Aorta (tissue), 5 donors: ENCODE results near the gene PLCD3. TPM values are rescaled to one million over a fixed set of nuclear protein-coding genes. Genes with fewer than 3 reads are reported as not detected.

Source experiments
- ATAC-seq: fragments of 200-7000 bp; cut with Tn5 transposase; one replicate; pipeline ENCODE4 v1.9.1; 2022; ENCODE audit warnings: moderate library complexity; ENCODE audit not compliant: low FRiP score
- DNase-seq, 2 donors: peaks; one replicate each; pipeline ENCODE4 v3.0.0-alpha.2; 2020
- H3K27ac ChIP-seq, 2 donors: one replicate each; pipeline ENCODE4 v1.5.1; 2013; ENCODE audit warnings: low read length in 2 of 2, mild to moderate bottlenecking in 2 of 2, moderate library complexity in 2 of 2, control low read depth in 1 of 2, inconsistent platforms in 1 of 2, low read depth in 1 of 2
- H3K27me3 ChIP-seq, 2 donors: one replicate each; pipeline ENCODE4 v1.6.1; 2013; ENCODE audit warnings: control low read depth in 1 of 2, low read length in 1 of 2, mild to moderate bottlenecking in 1 of 2, moderate library complexity in 1 of 2; ENCODE audit not compliant: insufficient read depth in 2 of 2, control insufficient read depth in 1 of 2
- H3K36me3 ChIP-seq, 2 donors: one replicate each; pipeline ENCODE4 v1.6.1; 2013; ENCODE audit warnings: control low read depth in 1 of 2, low read length in 1 of 2, mild to moderate bottlenecking in 1 of 2; ENCODE audit not compliant: insufficient read depth in 2 of 2, control insufficient read depth in 1 of 2
- H3K4me1 ChIP-seq, 2 donors: one replicate each; pipeline ENCODE4 v1.6.1; 2013; ENCODE audit warnings: low read length in 2 of 2, control low read depth in 1 of 2, mild to moderate bottlenecking in 1 of 2, moderate library complexity in 1 of 2; ENCODE audit not compliant: insufficient read depth in 2 of 2, control insufficient read depth in 1 of 2
- H3K4me3 ChIP-seq, 2 donors: one replicate each; pipeline ENCODE4 v1.5.1; 2013; ENCODE audit warnings: low read length in 2 of 2, control low read depth in 1 of 2, mild to moderate bottlenecking in 1 of 2
- H3K9me3 ChIP-seq: one replicate; pipeline ENCODE4 v1.6.1; 2013; ENCODE audit warnings: mild to moderate bottlenecking, low read length; ENCODE audit not compliant: control insufficient read depth
- WGBS, 2 donors: extraction: QIAGEN DNeasy Blood & Tissue Kit; methylation state at CpG; one replicate each; pipeline ENCODE4 v1.1.7; 2013; 5-methylcytosine and 5-hydroxymethylcytosine counted together
- intact Hi-C, 2 donors: fragments of 100-400 bp; cut with DNase I; formaldehyde crosslinking; loops; one replicate each; pipeline versions ENCODE4 v1.14.2 to v1.15.0; 2022
- polyA plus RNA-seq, 2 donors: library from polyadenylated mRNA; stranded (reverse); fragments of 200-250 nt; gene quantifications; one replicate each; pipeline ENCODE4 v1.2.3, GENCODE V29; 2013
- total RNA-seq, 2 donors: library from RNA; stranded (reverse); fragmentation: NEBNext Ultra II Directional; extraction: Animal tissue kit (Norgen Biotek cat#: 25700); gene quantifications; one replicate each; pipeline ENCODE4 v1.2.1, GENCODE V29; 2021
- donor health status: healthy with polysubstance abuse.
- donor health status: Bipolar disorder and iron deficiency.
- donor health status: DM: no; HTN: no; CAD: no.
- donor health status: DM: no; HTN: no; CAD: no.
- donor health status: DM: yes; HTN: yes; CAD: no.

PLCD3 gene
- total and polyA plus RNA-seq, 4 donors, result 22.8 to 97.4 (median 94.2) TPM

- no peak overlapping the region for H3K27ac ChIP-seq
- intact Hi-C loops, result no loop called here
- 87 to 92% methylated on average over 23 of the region's 23 CpGs for WGBS, 2 donors
- no peaks in the 10 kb centered on the region for H3K4me1 ChIP-seq
- H3K27me3 ChIP-seq, result no peaks in the 10 kb centered on the region
- H3K4me3 ChIP-seq, result no peak overlapping the region
- H3K36me3 ChIP-seq, result peaks cover 0 to 9% of the 10 kb centered on the region in 2 donors
- DNase-seq (no peak), ATAC-seq (no peak)
- H3K9me3 ChIP-seq, result no peaks in the 10 kb centered on the region
Observed at GRCh38 chr17:45118691-45119090, 13.6 kb downstream of the PLCD3 start.

- DNase-seq (no peak), ATAC-seq (no peak)
- Histone ChIP-seq H3K27me3 (no peaks in the 10 kb centered on the region), H3K27ac (no peak overlapping the region), H3K4me1 (no peaks in the 10 kb centered on the region), H3K4me3 (no peak overlapping the region), H3K9me3 (no peaks in the 10 kb centered on the region), H3K36me3 (peaks cover 0 to 9% of the 10 kb centered on the region in 2 donors)
- WGBS, 2 donors, result 90% methylated on average over 20 of the region's 20 CpGs
- intact Hi-C loops, result no loop called here
Observed at GRCh38 chr17:45117848-45118646, 14.3 kb downstream of the PLCD3 start.

- WGBS, 2 donors, result 93 to 95% methylated on average over 4 of the region's 4 CpGs
- Histone ChIP-seq H3K36me3 (peaks cover 0 to 11% of the 10 kb centered on the region in 2 donors), H3K27ac (no peak overlapping the region), H3K4me3 (no peak overlapping the region), H3K4me1 (no peaks in the 10 kb centered on the region), H3K27me3 (no peaks in the 10 kb centered on the region), H3K9me3 (no peaks in the 10 kb centered on the region)
- intact Hi-C loops, result no loop called here
- ATAC-seq (no peak), DNase-seq (no peak)
Observed at GRCh38 chr17:45117334-45117733, 15.0 kb downstream of the PLCD3 start.

GRCh38 chr17:45116434-45117016, 15.8 kb downstream of the PLCD3 start:
- Histone ChIP-seq H3K36me3 (peaks cover 0 to 14% of the 10 kb centered on the region in 2 donors), H3K4me3 (no peak overlapping the region), H3K27me3 (no peaks in the 10 kb centered on the region), H3K9me3 (no peaks in the 10 kb centered on the region), H3K4me1 (peaks cover 0 to 1% of the 10 kb centered on the region in 2 donors), H3K27ac (no peak overlapping the region)
- ATAC-seq (no peak), DNase-seq (no peak)
- intact Hi-C loops, result no loop called here
- WGBS, 2 donors, result 86% methylated on average over 10 of the region's 10 CpGs

- intact Hi-C loops, result no loop called here
- ATAC-seq (no peak), DNase-seq (no peak)
- Histone ChIP-seq H3K36me3 (peaks cover 0 to 14% of the 10 kb centered on the region in 2 donors), H3K27me3 (no peaks in the 10 kb centered on the region), H3K27ac (peak overlapping the region in 1 of 2 donors; percentile 8), H3K4me3 (no peak overlapping the region), H3K9me3 (no peaks in the 10 kb centered on the region), H3K4me1 (peaks cover 0 to 3% of the 10 kb centered on the region in 2 donors)
- WGBS, 2 donors, result 79 to 81% methylated on average over 11 of the region's 11 CpGs
Observed at GRCh38 chr17:45115871-45116270, 16.4 kb downstream of the PLCD3 start.

- DNase-seq, result no peak
- intact Hi-C loops, result no loop called here
- H3K27me3 ChIP-seq, result no peaks in the 10 kb centered on the region
- peak overlapping the region in 1 of 2 donors; percentile 15 for H3K27ac ChIP-seq
- no peaks in the 10 kb centered on the region for H3K9me3 ChIP-seq
- peaks cover 0 to 14% of the 10 kb centered on the region in 2 donors for H3K36me3 ChIP-seq
- ATAC-seq, result no peak
- WGBS, 2 donors, result 84 to 86% methylated on average over 25 to 26 of the region's 26 CpGs
- H3K4me3 ChIP-seq, result no peak overlapping the region
- H3K4me1 ChIP-seq, result peaks cover 0 to 3% of the 10 kb centered on the region in 2 donors
Observed at GRCh38 chr17:45115015-45115625, 17.2 kb downstream of the PLCD3 start.

GRCh38 chr17:45114117-45114932, 18.0 kb downstream of the PLCD3 start:
- 79 to 82% methylated on average over 19 of the region's 19 CpGs for WGBS, 2 donors
- DNase-seq (no peak), ATAC-seq (no peak)
- Histone ChIP-seq H3K9me3 (no peaks in the 10 kb centered on the region), H3K4me3 (no peak overlapping the region), H3K27ac (peak overlapping the region in 1 of 2 donors; percentile 15), H3K27me3 (no peaks in the 10 kb centered on the region), H3K36me3 (peaks cover 0 to 14% of the 10 kb centered on the region in 2 donors), H3K4me1 (peaks cover 0 to 3% of the 10 kb centered on the region in 2 donors)
- intact Hi-C loops, result no loop called here

- no peak for DNase-seq
- Histone ChIP-seq H3K9me3 (no peaks in the 10 kb centered on the region), H3K4me1 (peaks cover 0 to 3% of the 10 kb centered on the region in 2 donors), H3K4me3 (no peak overlapping the region), H3K36me3 (peaks cover 0 to 13% of the 10 kb centered on the region in 2 donors), H3K27me3 (no peaks in the 10 kb centered on the region), H3K27ac (peak overlapping the region in 1 of 2 donors; percentile 16)
- intact Hi-C loops, result no loop called here
- WGBS, 2 donors, result 80 to 84% methylated on average over 9 of the region's 9 CpGs
- no peak for ATAC-seq
Observed at GRCh38 chr17:45113424-45113754, 18.9 kb downstream of the PLCD3 start.
